ENCODE data around the gene HMG20A. TPM values are rescaled to one million over a fixed set of nuclear protein-coding genes. Genes with fewer than 3 reads are reported as not detected.

Gene HMG20A
- total RNA-seq, 4 donors from 2014 or later, result 33.1 to 48.7 (median 40.5) TPM

- no peaks in the 10 kb centered on the region for H3K36me3 ChIP-seq
- H3K27me3 ChIP-seq, result no peaks in the 10 kb centered on the region
- H3K27ac ChIP-seq, result no peak overlapping the region
- H3K4me1 ChIP-seq, result peaks cover 32 to 37% of the 10 kb centered on the region in 2 donors
- no peak for DNase-seq
- TF ChIP-seq POLR2A (IDR thresholded peaks at IDR 0.05), result no peak
- TF ChIP-seq, protein P1, sequence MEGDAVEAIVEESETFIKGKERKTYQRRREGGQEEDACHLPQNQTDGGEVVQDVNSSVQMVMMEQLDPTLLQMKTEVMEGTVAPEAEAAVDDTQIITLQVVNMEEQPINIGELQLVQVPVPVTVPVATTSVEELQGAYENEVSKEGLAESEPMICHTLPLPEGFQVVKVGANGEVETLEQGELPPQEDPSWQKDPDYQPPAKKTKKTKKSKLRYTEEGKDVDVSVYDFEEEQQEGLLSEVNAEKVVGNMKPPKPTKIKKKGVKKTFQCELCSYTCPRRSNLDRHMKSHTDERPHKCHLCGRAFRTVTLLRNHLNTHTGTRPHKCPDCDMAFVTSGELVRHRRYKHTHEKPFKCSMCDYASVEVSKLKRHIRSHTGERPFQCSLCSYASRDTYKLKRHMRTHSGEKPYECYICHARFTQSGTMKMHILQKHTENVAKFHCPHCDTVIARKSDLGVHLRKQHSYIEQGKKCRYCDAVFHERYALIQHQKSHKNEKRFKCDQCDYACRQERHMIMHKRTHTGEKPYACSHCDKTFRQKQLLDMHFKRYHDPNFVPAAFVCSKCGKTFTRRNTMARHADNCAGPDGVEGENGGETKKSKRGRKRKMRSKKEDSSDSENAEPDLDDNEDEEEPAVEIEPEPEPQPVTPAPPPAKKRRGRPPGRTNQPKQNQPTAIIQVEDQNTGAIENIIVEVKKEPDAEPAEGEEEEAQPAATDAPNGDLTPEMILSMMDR (IDR thresholded peaks at IDR 0.05), result no peak
- no peak overlapping the region for H3K4me3 ChIP-seq (replicated peaks in 1 of 3)
- H3K9me3 ChIP-seq, result no peaks in the 10 kb centered on the region
- WGBS, 2 donors, result 54 to 78% methylated on average over 2 of the region's 2 CpGs
- intact Hi-C loops (cut with DNase I), result loop anchor here (10.0 kb wide), 1 partner anchor 69 kb away; the partner anchor contains the start of genes HMG20A and PEAK1
Observed at GRCh38 chr15:77494073-77494867, 73.6 kb downstream of the HMG20A start.

DNA sequence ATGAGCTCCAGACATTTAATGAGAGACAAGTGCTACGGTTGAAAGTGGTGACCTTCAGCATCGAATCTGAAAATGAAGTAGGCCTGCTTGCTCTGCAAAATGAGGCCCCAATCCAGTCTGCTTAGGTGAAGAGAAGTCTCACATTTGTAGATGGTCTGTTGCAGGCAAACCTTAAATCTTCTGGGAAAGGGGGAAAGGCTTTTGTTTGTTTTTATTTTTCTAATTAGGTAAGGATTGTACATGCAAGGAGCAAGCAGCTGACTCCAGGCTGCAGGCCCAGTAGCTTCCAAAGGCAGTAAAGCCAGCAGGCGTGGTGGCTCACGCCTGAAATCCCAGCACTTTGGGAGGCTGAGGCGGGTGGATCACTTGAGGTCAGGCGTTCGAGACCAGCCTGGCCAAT is 74.3 kb downstream of the HMG20A start:
- Histone ChIP-seq H3K27ac (peak overlapping the region in 1 of 3 donors; percentile 63), H3K36me3 (no peaks in the 10 kb centered on the region), H3K9me3 (no peaks in the 10 kb centered on the region), H3K4me1 (peaks cover 32 to 37% of the 10 kb centered on the region in 2 donors), H3K27me3 (no peaks in the 10 kb centered on the region), H3K4me3 (replicated peaks in 1 of 3) (no peak overlapping the region)
- intact Hi-C loops (cut with DNase I), result loop anchor here (5.0 to 10.0 kb wide), 2 partner anchors 70 to 378 kb away; partner anchors contain the start of genes HMG20A and PEAK1
- DNase-seq, result no peak
- WGBS, 2 donors, result 92 to 97% methylated on average over 7 of the region's 7 CpGs
- TF ChIP-seq, protein P1 (IDR thresholded peaks at IDR 0.05), result no peak
- no peak for TF ChIP-seq POLR2A (IDR thresholded peaks at IDR 0.05)

DNA sequence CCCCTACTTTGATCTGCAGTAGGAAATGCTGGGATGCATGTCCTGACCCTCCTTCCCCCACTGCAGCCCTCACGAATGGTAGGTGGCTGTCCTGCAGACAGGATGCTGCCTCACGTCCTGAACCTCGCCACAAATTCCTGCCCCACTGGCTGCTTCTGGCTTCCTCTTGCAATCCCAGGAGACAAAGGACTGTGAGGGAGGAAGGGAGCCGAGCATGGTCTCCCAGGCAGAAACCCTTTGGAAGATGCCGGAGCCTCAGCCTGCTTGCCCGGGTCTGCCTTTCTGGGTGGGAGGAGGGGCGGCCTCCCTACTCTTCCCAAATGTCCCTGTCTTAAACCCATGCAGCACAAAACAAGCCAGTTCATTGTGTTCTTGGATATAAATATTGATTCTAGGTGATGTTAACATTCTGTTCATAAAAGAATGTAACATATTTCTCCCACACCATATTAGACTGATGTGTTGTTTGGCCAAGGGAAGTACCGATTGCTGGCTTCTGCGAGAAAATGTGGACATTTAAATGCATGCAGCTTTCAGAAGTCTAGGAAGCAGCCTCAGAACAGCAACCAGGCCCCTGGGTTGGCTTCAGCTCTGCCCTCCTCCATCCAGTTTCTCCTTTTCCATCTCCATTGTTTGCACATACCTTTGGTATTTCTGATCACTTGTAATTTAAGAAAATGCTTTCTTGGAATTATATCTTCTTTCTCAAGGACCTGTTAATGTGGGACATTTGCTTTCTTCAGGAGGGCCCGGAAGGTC is 75.3 kb downstream of the HMG20A start:
- H3K4me3 ChIP-seq (replicated peaks in 1 of 3), result no peak overlapping the region
- WGBS, 2 donors, result 69 to 71% methylated on average over 10 of the region's 10 CpGs
- peak in 1 of 2 donors; percentile 16 for DNase-seq
- no peaks in the 10 kb centered on the region for H3K36me3 ChIP-seq
- H3K9me3 ChIP-seq, result no peaks in the 10 kb centered on the region
- H3K27me3 ChIP-seq, result no peaks in the 10 kb centered on the region
- H3K27ac ChIP-seq, result peak overlapping the region; percentile 26 to 78 (median 63)
- peaks cover 32 to 37% of the 10 kb centered on the region in 2 donors for H3K4me1 ChIP-seq
- no peak for TF ChIP-seq POLR2A (IDR thresholded peaks at IDR 0.05)
- TF ChIP-seq, protein P1 (IDR thresholded peaks at IDR 0.05), result no peak
- intact Hi-C loops (cut with DNase I), result loop anchor here (5.0 to 10.0 kb wide), 2 partner anchors 71 to 379 kb away; partner anchors contain the start of genes HMG20A and PEAK1

GRCh38 chr15:77496715-77497109 is 76.0 kb downstream of the HMG20A start:
- 11 to 16% methylated on average over 13 to 16 of the region's 16 CpGs for WGBS, 2 donors
- Histone ChIP-seq H3K4me1 (peaks cover 32 to 37% of the 10 kb centered on the region in 2 donors), H3K4me3 (replicated peaks in 1 of 3) (no peak overlapping the region), H3K9me3 (no peaks in the 10 kb centered on the region), H3K36me3 (no peaks in the 10 kb centered on the region), H3K27ac (peak overlapping the region; percentile 53 to 78 (median 63)), H3K27me3 (no peaks in the 10 kb centered on the region)
- intact Hi-C loops (cut with DNase I), result loop anchor here (5.0 to 10.0 kb wide), 2 partner anchors 72 to 379 kb away; partner anchors contain the start of genes HMG20A and PEAK1
- peak; percentile 83 to 85 for DNase-seq
- TF ChIP-seq POLR2A (IDR thresholded peaks at IDR 0.05), result no peak
- TF ChIP-seq, protein P1 (IDR thresholded peaks at IDR 0.05), result peak; percentile 72 to 93 (median 85)

Data from thyroid gland (tissue), 4 donors.